ENCODE measurements around the gene NANOS3. TPM values are rescaled to one million over a fixed set of nuclear protein-coding genes. Genes with fewer than 3 reads are reported as not detected.

The NANOS3 gene
- total and polyA plus RNA-seq, 9 of the 15 experiments (the other 6 are each of a cell fraction or from before 2014, with no cell fraction given), result not detected

GRCh38 chr19:13872695-13873389 is 4.1 kb upstream of the NANOS3 start (continued):
- TF ChIP-seq AFF4 (CRISPR knock-in tag; IDR thresholded peaks at IDR 0.05) (no peak), SREBF1 (IDR thresholded peaks at IDR 0.05; ENCODE audit: borderline replicate concordance, low read depth, low read length) (no peak), ZNF146 (CRISPR knock-in tag; IDR thresholded peaks at IDR 0.05; ENCODE audit: unreplicated experiment) (no peak), KLF13 (tag; IDR thresholded peaks at IDR 0.05; ENCODE audit: borderline replicate concordance, low read depth) (no peak), UBTF (IDR thresholded peaks at IDR 0.05; ENCODE audit: borderline replicate concordance in 1 of 2, low read depth in 2 of 2, low read length in 2 of 2) (no peak), ZNF143 (CRISPR knock-in tag; IDR thresholded peaks at IDR 0.05) (no peak), E2F8 (IDR thresholded peaks at IDR 0.05; ENCODE audit: low read depth, partially characterized antibody) (no peak), HNRNPK (IDR thresholded peaks at IDR 0.05; ENCODE audit: low read depth, low read length, poor library complexity, severe bottlenecking) (no peak), ZNF444 (CRISPR knock-in tag; IDR thresholded peaks at IDR 0.05) (no peak), HSF4 (CRISPR knock-in tag; IDR thresholded peaks at IDR 0.05; ENCODE audit: borderline replicate concordance) (no peak), HDAC6 (IDR thresholded peaks at IDR 0.05; ENCODE audit: low read depth, low read length) (no peak), RFX7 (CRISPR knock-in tag; IDR thresholded peaks at IDR 0.05) (no peak), CBFA2T2 (conservative IDR thresholded peaks at IDR 0.05) (no peak), EGR1 (conservative IDR thresholded peaks at IDR 0.05) (no peak), ZNF354B (CRISPR knock-in tag; IDR thresholded peaks at IDR 0.05) (no peak), PHTF2 (CRISPR knock-in tag; IDR thresholded peaks at IDR 0.05) (no peak), TCF7L2 (IDR thresholded peaks at IDR 0.05; ENCODE audit: low read depth, low read length) (no peak), FOXJ3 (CRISPR knock-in tag; IDR thresholded peaks at IDR 0.05) (no peak), ARHGAP35 (IDR thresholded peaks at IDR 0.05; ENCODE audit: partially characterized antibody) (no peak)
